Hypothalamus (tissue), 51 donors: ENCODE measurements around the gene TTC34.

Experiments used
- DNase-seq, 51 donors: peaks; one replicate each; lab custom pipeline; 2025; lab: John Stamatoyannopoulos, UW

The TTC34 gene, protein sequence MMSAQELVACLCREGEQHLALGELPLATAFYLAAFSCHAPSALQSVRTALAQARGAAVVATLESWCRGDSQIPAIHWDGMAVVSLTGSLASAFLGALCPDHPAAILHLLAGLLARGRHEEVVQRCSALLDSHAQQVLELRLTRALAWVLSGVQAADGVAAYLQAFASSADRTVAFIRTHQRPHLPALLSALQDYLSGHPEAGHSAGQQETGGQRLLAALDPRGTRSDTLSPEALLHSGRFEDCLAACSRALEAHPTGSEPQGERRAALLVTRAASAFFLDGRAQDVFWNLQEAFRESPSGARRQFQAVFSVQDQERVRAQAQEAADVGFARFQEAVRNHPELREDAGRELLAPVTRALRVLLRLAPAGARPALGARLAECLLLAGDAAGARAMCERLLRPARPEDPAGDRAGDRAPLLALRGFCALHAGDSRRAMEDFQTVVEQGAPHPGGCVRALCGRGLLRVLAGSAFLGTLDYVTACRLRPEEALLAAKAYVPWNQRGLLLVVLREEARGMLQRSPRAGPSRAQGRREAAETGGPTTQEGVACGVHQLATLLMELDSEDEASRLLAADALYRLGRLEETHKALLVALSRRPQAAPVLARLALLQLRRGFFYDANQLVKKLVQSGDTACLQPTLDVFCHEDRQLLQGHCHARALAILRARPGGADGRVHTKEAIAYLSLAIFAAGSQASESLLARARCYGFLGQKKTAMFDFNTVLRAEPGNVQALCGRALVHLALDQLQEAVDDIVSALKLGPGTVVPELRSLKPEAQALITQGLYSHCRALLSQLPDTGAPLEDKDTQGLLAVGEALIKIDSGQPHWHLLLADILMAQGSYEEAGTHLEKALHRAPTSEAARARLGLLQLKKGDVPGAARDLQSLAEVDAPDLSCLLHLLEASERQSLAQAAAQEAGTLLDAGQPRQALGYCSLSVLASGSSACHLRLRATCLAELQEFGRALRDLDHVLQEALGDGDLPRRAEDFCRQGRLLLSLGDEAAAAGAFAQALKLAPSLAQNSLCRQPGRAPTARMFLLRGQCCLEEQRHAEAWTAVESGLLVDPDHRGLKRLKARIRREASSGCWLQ

DNA sequence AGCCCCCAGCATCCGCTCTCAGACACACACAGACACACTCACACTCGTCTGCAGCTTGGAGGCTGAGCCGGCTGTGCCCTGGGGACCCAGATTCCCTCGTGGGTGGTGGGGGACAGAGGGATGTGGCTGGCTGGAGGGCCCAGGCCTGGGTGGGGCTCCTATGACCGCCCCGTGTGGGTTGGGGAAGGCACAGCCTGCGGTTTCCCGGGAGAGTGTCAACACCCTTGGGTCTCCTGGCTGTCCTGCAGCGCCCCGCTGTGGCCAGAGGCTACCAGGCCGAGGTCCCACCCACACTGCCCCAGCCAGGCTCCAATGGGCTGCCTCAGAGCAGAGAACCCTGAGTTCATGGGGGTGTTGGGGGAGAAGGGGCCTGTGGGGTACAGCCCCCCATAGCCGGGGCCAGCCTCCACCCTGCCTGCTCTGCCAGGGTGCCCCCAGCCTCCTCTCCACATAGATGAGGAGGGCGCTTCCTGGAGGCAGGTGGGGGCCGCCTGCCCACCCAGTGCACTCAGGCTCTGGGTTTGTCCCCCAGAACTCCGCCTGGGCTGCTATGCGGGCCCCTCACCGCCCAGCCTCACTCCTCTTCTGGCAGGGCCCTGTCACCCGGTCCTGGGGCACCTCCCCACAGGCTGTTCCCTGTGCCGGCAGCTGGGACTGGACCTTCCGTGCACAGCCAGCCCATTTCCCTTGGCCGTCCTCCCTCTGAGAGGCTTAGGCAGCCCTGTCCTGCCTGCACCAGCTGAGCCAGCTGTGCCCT is at the start of gene TTC34:
Gene TTC34 (minus strand): TSS at position 159 of the 757 bp plus-strand sequence. CDS start 866 bp downstream, outside the sequence.
- DNase-seq: peak in 4 of 51 donors; percentile 7 to 23 (median 18)

DNA sequence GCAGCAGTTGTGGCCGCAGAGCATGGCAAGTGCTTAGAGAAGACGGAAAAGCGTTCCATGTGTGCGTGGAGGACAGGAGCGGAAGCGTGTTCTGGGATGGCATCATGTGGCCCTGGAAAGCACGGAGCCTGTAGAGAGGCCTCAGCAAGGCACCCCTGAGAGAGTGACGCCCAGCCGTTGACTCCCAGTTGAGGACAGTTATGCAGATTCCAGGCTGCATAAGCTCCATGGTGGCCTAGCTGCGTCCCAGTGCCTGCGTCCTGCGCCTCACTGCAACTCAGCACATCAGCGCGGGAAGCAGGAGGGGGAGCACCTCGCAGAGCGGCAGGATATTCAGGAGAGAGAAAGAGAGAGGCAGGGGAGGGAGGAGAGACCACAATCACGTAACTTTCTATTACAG is 49.0 kb upstream of the TTC34 start:
- no peak for DNase-seq

- DNase-seq: no peak
Measured at GRCh38 chr1:2848006-2848670, 46.6 kb upstream of the TTC34 start.

DNA sequence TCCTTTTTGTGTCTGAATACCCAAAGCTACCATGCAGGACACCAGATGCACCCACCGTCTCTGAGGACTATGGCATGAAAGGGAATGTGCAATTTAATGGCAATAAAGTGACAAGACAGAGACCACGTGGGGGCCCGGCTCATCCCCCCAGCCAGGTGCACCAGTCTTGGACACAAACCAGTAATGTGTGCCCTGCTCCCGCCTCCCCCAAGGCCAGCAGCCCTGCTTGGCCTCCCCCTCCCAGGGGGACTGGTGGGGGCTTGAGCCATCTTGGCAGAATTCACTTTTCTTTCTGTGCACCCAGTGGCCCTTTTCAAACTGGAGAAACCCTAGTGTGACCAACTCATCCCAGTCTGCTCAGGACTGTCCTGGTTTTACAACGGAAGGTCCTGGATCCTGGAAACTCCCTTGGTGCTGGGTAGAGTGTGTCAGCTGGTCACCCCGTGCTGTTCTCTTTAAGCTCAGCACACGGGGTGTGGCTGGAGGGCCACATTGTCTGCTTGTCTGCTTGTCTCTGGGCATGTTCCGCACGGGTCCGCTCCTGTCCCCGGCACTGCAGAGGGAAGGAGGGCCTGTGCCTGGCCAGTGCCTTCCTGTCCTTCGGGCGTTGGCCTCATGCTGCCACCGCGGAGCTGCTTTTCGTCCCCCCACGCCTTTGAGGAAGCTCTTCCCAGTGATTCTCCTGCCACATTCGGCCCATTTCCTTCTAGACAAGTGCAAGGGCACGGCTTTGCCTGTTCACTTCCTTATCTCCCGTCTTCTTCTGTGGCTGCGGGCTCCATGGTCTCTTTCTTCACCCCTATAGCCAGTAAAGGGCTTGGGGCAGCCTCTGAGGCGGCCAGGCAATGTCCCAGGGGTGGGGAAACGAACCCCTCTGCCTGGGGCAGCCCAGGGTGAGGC is 45.8 kb upstream of the TTC34 start:
- DNase-seq: no peak

DNA sequence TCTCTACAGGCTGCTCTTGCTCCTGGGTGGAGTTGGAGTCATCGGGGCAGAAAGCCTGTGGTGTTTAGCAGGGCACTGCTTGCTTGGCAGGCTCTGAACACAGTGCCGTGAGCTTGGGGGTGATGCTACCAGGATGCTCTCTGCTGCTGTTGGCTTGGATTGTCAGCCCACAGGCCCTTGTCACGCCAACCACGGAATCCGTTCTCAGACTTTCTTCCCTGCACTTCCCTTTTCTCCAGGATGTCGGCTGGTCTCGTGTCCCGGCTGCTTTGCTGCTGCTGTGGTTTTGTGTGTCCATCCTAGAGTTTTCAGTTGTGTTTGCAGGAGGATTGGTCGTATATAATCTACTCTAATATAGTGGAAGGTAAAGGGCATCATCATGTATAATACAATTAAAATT is 44.4 kb upstream of the TTC34 start:
- DNase-seq: no peak

- DNase-seq: no peak
Measured at GRCh38 chr1:2840036-2840809, 38.7 kb upstream of the TTC34 start.

- DNase-seq: no peak
Measured at GRCh38 chr1:2837823-2838222, 36.3 kb upstream of the TTC34 start.

- DNase-seq: no peak
Measured at GRCh38 chr1:2837316-2837715, 35.8 kb upstream of the TTC34 start.

- DNase-seq: no peak
Measured at GRCh38 chr1:2836333-2836970, 35.0 kb upstream of the TTC34 start.

DNA sequence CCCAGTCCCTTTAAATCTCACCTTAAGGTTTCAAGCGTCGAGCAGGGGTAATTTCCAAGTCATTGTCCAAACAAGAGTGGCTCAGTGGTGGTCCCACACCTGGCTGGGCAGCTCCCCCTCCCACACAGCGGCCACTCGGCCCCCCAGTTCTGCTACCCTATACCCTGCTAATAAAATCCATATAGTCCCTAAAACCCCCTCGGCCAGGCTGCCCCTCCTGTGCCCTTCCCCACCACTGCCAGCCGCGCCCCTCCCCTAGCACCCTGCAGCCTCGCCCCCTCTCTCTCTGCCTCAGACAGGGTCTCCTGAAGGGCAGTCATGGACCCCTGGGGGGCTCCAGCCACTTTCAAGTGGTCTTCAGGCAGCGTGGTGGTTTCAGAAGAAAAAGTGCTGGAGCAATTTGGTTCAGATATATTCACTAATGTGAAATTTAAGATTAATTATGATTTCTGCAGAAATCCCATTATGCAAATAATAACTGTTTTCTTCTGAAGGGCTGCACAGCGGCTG is 34.2 kb upstream of the TTC34 start:
- no peak for DNase-seq

- DNase-seq: no peak
Measured at GRCh38 chr1:2834741-2835564, 33.5 kb upstream of the TTC34 start.

GRCh38 chr1:2834146-2834475 is 32.6 kb upstream of the TTC34 start:
- no peak for DNase-seq

GRCh38 chr1:2833454-2834145 is 32.1 kb upstream of the TTC34 start:
- no peak for DNase-seq

DNA sequence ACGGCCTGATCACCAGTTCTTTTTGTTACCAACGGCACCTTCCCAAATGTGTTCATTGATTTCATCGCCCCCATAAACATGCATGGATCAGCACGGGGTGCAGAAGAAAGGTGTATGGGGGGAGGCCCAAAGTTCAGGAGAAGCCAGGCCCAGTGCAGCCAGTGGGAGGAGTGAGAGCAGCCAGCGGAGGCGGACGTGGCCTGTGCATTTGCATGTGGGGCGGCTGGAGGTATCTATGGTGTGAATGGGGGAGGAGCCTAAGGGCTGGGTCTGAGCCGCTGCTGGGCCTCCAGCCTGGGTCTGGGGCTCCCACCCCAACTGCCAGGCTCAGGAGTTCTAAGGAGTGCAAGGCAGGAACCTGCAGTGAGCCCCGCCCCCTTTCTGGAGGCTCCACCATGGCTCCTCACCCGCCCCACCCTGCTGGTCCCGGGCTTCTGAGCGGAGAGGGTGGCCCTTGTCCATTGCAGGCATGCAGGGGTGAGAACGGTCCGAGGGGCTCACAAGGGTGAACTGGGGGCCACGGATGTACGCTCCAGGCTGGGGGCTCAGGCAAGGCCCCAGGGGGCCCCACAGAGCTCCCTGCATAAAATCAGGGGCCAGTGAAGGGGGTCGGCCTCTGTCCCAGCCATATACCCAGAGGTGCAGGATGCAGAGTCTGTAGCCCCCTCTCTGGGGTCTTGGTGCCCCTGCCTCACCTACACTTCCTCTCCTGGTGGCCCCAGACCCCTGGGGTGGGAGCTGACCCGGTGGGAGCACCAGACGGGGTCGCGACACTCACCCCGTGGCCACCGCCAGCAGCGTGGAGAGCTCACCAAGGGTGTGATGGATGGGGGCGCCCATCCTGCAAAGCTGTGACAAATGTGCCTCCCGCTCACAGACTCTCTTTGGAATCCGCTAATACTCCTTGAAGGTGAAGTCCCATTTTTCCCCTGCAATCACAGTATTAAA is 31.3 kb upstream of the TTC34 start:
- DNase-seq: no peak
